WTC11 (cell line): ENCODE measurements around the gene PI4KB. TPM values are rescaled to one million over a fixed set of nuclear protein-coding genes. Genes with fewer than 3 reads are reported as not detected.
A peak's percentile ranks its signal among the peaks of the same experiment; 100 is the strongest.

Experiments used
- ATAC-seq: fragments of 200-7000 bp; cut with Tn5 transposase; 2 replicates; pipeline ENCODE4 v1.10.0; 2021; ENCODE audit warnings: mild to moderate bottlenecking, moderate library complexity
- CTCF ChIA-PET: fragments of 300-600 bp; sonication (Branson Sonifier 250); formaldehyde crosslinking; loops from one replicate; lab custom pipeline; 2021; ENCODE audit warnings: antibody characterized with exemption; lab: Charles Lee
- POLR2A ChIA-PET: fragments of 350-600 bp; sonication (Branson Sonifier 250); formaldehyde crosslinking; loops from one replicate; lab custom pipeline; 2021; ENCODE audit warnings: antibody characterized with exemption; lab: Charles Lee
- DNase-seq: peaks from one replicate; pipeline ENCODE4 v3.0.0; 2021; ENCODE audit warnings: low spot score
- H3K27ac Mint-ChIP-seq: 2 replicates; pipeline ENCODE4 v1.8.0; 2021; ENCODE audit warnings: mixed read lengths
- H3K27me3 Mint-ChIP-seq: 2 replicates; pipeline ENCODE4 v1.8.0; 2021; ENCODE audit warnings: low read depth, mild to moderate bottlenecking, moderate library complexity, mixed read lengths
- H3K36me3 Mint-ChIP-seq: 2 replicates; pipeline ENCODE4 v1.8.0; 2021; ENCODE audit warnings: mixed read lengths
- H3K4me1 Mint-ChIP-seq: 2 replicates; pipeline ENCODE4 v1.8.0; 2022; ENCODE audit warnings: mixed read lengths
- H3K4me3 Mint-ChIP-seq: 2 replicates; pipeline ENCODE4 v1.8.0; 2021; ENCODE audit warnings: mild to moderate bottlenecking, moderate library complexity, mixed read lengths
- H3K9me3 Mint-ChIP-seq: 2 replicates; pipeline ENCODE4 v1.8.0; 2021; ENCODE audit warnings: mixed read lengths
- ATF2 ChIP-seq: sonication (generic); formaldehyde crosslinking; IDR thresholded peaks from 2 replicates; pipeline ENCODE4 v1.8.1; 2022; ENCODE audit warnings: low read depth, missing genetic modification reagents, borderline replicate concordance
- ATF3 ChIP-seq: sonication (generic); formaldehyde crosslinking; conservative IDR thresholded peaks from 2 replicates; pipeline ENCODE4 v1.8.1; 2022; ENCODE audit warnings: mild to moderate bottlenecking, missing genetic modification reagents
- CBFB ChIP-seq: sonication (generic); formaldehyde crosslinking; IDR thresholded peaks from 2 replicates; pipeline ENCODE4 v1.8.1; 2022; ENCODE audit warnings: mild to moderate bottlenecking, low read depth, missing genetic modification reagents
- CTCF ChIP-seq: fragments of 200-600 bp; IDR thresholded peaks from 2 replicates; pipeline ENCODE4 v1.8.0; 2022; ENCODE audit warnings: antibody characterized with exemption
- E2F1 ChIP-seq: sonication (generic); formaldehyde crosslinking; IDR thresholded peaks from 2 replicates; pipeline ENCODE4 v1.8.0; 2022; ENCODE audit warnings: mild to moderate bottlenecking, missing genetic modification reagents
- FOXJ3 ChIP-seq: sonication (generic); formaldehyde crosslinking; IDR thresholded peaks from 2 replicates; pipeline ENCODE4 v1.9.0; 2021; ENCODE audit warnings: missing genetic modification reagents, mild to moderate bottlenecking, borderline replicate concordance
- FOXP1 ChIP-seq: sonication (generic); formaldehyde crosslinking; IDR thresholded peaks from 2 replicates; pipeline ENCODE4 v1.8.0; 2022; ENCODE audit warnings: missing genetic modification reagents, mild to moderate bottlenecking, moderate library complexity, borderline replicate concordance
- GABPB1 ChIP-seq: sonication (generic); formaldehyde crosslinking; IDR thresholded peaks from 2 replicates; pipeline ENCODE4 v1.8.1; 2023; ENCODE audit warnings: mild to moderate bottlenecking, missing genetic modification reagents
- GTF2I ChIP-seq: fragments of 250-450 bp; sonication (Bioruptor Pico); conservative IDR thresholded peaks from 2 replicates; pipeline ENCODE4 v1.4.0; 2021; ENCODE audit warnings: mild to moderate bottlenecking
- JAZF1 ChIP-seq: fragments of 250-450 bp; sonication (Bioruptor Pico); IDR thresholded peaks from 2 replicates; pipeline ENCODE4 v1.9.0; 2021; ENCODE audit warnings: moderate library complexity, mild to moderate bottlenecking, inconsistent platforms
- MYBL2 ChIP-seq: sonication (generic); formaldehyde crosslinking; IDR thresholded peaks from 2 replicates; pipeline ENCODE4 v1.8.1; 2023; ENCODE audit warnings: mild to moderate bottlenecking, moderate library complexity, missing genetic modification reagents
- NFYB ChIP-seq: sonication (generic); formaldehyde crosslinking; conservative IDR thresholded peaks from 2 replicates; pipeline ENCODE4 v1.8.0; 2022; ENCODE audit warnings: low read depth, missing genetic modification reagents
- OVOL2 ChIP-seq: fragments of 250-450 bp; sonication (Bioruptor Pico); IDR thresholded peaks from 2 replicates; pipeline ENCODE4 v1.9.0; 2021; ENCODE audit warnings: mild to moderate bottlenecking, borderline replicate concordance
- PREB ChIP-seq: sonication (generic); formaldehyde crosslinking; IDR thresholded peaks from 2 replicates; pipeline ENCODE4 v1.8.1; 2022; ENCODE audit warnings: mild to moderate bottlenecking, missing genetic modification reagents, moderate library complexity, borderline replicate concordance
- SMAD3 ChIP-seq: sonication (generic); formaldehyde crosslinking; IDR thresholded peaks from 2 replicates; pipeline ENCODE4 v1.8.0; 2022; ENCODE audit warnings: missing genetic modification reagents, mild to moderate bottlenecking, borderline replicate concordance
- USF1 ChIP-seq: sonication (generic); formaldehyde crosslinking; IDR thresholded peaks from 2 replicates; pipeline ENCODE4 v1.8.0; 2022; ENCODE audit warnings: mild to moderate bottlenecking, missing genetic modification reagents
- USF2 ChIP-seq: sonication (generic); formaldehyde crosslinking; IDR thresholded peaks from 2 replicates; pipeline ENCODE4 v1.8.1; 2023; ENCODE audit warnings: mild to moderate bottlenecking, missing genetic modification reagents, moderate library complexity
- ZBTB21 ChIP-seq: sonication (generic); formaldehyde crosslinking; IDR thresholded peaks from 2 replicates; pipeline ENCODE4 v1.8.1; 2023; ENCODE audit warnings: mild to moderate bottlenecking, missing genetic modification reagents, borderline replicate concordance
- ZNF232 ChIP-seq: sonication (generic); formaldehyde crosslinking; IDR thresholded peaks from 2 replicates; pipeline ENCODE4 v1.8.0; 2022; ENCODE audit warnings: mild to moderate bottlenecking, missing genetic modification reagents
- ZNF317 ChIP-seq: sonication (generic); formaldehyde crosslinking; IDR thresholded peaks from 2 replicates; pipeline ENCODE4 v1.8.1; 2023; ENCODE audit warnings: low read depth, mild to moderate bottlenecking, moderate library complexity, missing genetic modification reagents, borderline replicate concordance
- ZNF396 ChIP-seq: fragments of 250-450 bp; sonication (Bioruptor Pico); IDR thresholded peaks from 2 replicates; pipeline ENCODE4 v1.8.0; 2021; ENCODE audit warnings: mild to moderate bottlenecking, moderate library complexity, borderline replicate concordance
- ZNF532 ChIP-seq: fragments of 250-450 bp; sonication (Bioruptor Pico); IDR thresholded peaks from 2 replicates; pipeline ENCODE4 v1.9.0; 2021; ENCODE audit warnings: mild to moderate bottlenecking, borderline replicate concordance
- ZNF671 ChIP-seq: fragments of 250-450 bp; sonication (Bioruptor Pico); IDR thresholded peaks from 2 replicates; pipeline ENCODE4 v1.8.0; 2021; ENCODE audit warnings: mild to moderate bottlenecking
- total RNA-seq: library from RNA; stranded (reverse); gene quantifications from 3 replicates; pipeline ENCODE4 v1.2.3, GENCODE V29; 2021

The PI4KB gene
- total RNA-seq, 1 experiment from 2014 or later, result 33.6 TPM

GRCh38 chr1:151342021-151342420 lies 14.8 kb upstream of the PI4KB start (continued):
- no peak for TF ChIP-seq ZNF532 (CRISPR knock-in tag)
- TF ChIP-seq ATF2 (CRISPR knock-in tag), result no peak
- TF ChIP-seq ZBTB21 (CRISPR knock-in tag), result no peak
- no peak for TF ChIP-seq ZNF317 (CRISPR knock-in tag)
- no peak for TF ChIP-seq MYBL2
- no peak for TF ChIP-seq ATF3 (CRISPR knock-in tag)
- no peak for TF ChIP-seq FOXP1 (CRISPR knock-in tag)

- ChIA-PET POLR2A (interaction anchor here (0.5 to 1.3 kb wide), 8 partner anchors 9 to 267 kb away, joined by 3 to 8 read pairs (median 6); partner anchors contain the start of genes PI4KB, PSMB4 and ZNF687), CTCF (interaction anchor here (0.5 to 3.6 kb wide), 42 partner anchors 9 to 401 kb away, joined by 3 to 118 read pairs (median 5); partner anchors contain the start of genes CGN, PI4KB, PSMB4 and PSMD4)
- DNase-seq, result peak; percentile 47
- Mint-ChIP-seq H3K27me3 (no peaks in the 10 kb centered on the region), H3K36me3 (peaks cover 33% of the 10 kb centered on the region), H3K4me1 (peaks cover 5% of the 10 kb centered on the region), H3K27ac (peak overlapping the region; percentile 58), H3K4me3 (no peak overlapping the region), H3K9me3 (no peaks in the 10 kb centered on the region)
- peak; percentile 88 for ATAC-seq
- no peak for TF ChIP-seq PREB (CRISPR knock-in tag)
- no peak for TF ChIP-seq CBFB (CRISPR knock-in tag)
- no peak for TF ChIP-seq ZNF671 (CRISPR knock-in tag)
- TF ChIP-seq E2F1 (CRISPR knock-in tag), result no peak
- no peak for TF ChIP-seq FOXJ3 (CRISPR knock-in tag)
- no peak for TF ChIP-seq OVOL2 (CRISPR knock-in tag)
- no peak for TF ChIP-seq ZNF396 (CRISPR knock-in tag)
- no peak for TF ChIP-seq GABPB1 (CRISPR knock-in tag)
- no peak for TF ChIP-seq ZNF232 (CRISPR knock-in tag)
- 0 out of 2 replicates have a peak, but pooled peaks have one; percentile 9 for TF ChIP-seq NFYB
- no peak for TF ChIP-seq SMAD3 (CRISPR knock-in tag)
- TF ChIP-seq GTF2I (CRISPR knock-in tag), result no peak
- TF ChIP-seq CTCF, result peak; percentile 50; the same call in 1 of the 2 replicates
- TF ChIP-seq USF1 (CRISPR knock-in tag), result peak; percentile 22; the same call in 1 of the 2 replicates
- TF ChIP-seq USF2, result peak; percentile 43
- no peak for TF ChIP-seq JAZF1 (CRISPR knock-in tag)
Observed at GRCh38 chr1:151340870-151341754, 13.9 kb upstream of the PI4KB start.
